WTC11 (cell line): ENCODE measurements around the gene ST6GALNAC3. TPM values are rescaled to one million over a fixed set of nuclear protein-coding genes. Genes with fewer than 3 reads are reported as not detected.
"Not testable (repeated sequence)": the region's sequence is repeated elsewhere in the genome, so short reads cannot be mapped to it uniquely, and the experiment has no call there.

Experiments used
- ATAC-seq: fragments of 200-7000 bp; cut with Tn5 transposase; 2 replicates; pipeline ENCODE4 v1.10.0; 2021; ENCODE audit warnings: mild to moderate bottlenecking, moderate library complexity
- CTCF ChIA-PET: fragments of 300-600 bp; sonication (Branson Sonifier 250); formaldehyde crosslinking; loops from one replicate; lab custom pipeline; 2021; ENCODE audit warnings: antibody characterized with exemption; lab: Charles Lee
- POLR2A ChIA-PET: fragments of 350-600 bp; sonication (Branson Sonifier 250); formaldehyde crosslinking; loops from one replicate; lab custom pipeline; 2021; ENCODE audit warnings: antibody characterized with exemption; lab: Charles Lee
- DNase-seq: peaks from one replicate; pipeline ENCODE4 v3.0.0; 2021; ENCODE audit warnings: low spot score
- H3K27ac Mint-ChIP-seq: 2 replicates; pipeline ENCODE4 v1.8.0; 2021; ENCODE audit warnings: mixed read lengths
- H3K27me3 Mint-ChIP-seq: 2 replicates; pipeline ENCODE4 v1.8.0; 2021; ENCODE audit warnings: low read depth, mild to moderate bottlenecking, moderate library complexity, mixed read lengths
- H3K36me3 Mint-ChIP-seq: 2 replicates; pipeline ENCODE4 v1.8.0; 2021; ENCODE audit warnings: mixed read lengths
- H3K4me1 Mint-ChIP-seq: 2 replicates; pipeline ENCODE4 v1.8.0; 2022; ENCODE audit warnings: mixed read lengths
- H3K4me3 Mint-ChIP-seq: 2 replicates; pipeline ENCODE4 v1.8.0; 2021; ENCODE audit warnings: mild to moderate bottlenecking, moderate library complexity, mixed read lengths
- H3K9me3 Mint-ChIP-seq: 2 replicates; pipeline ENCODE4 v1.8.0; 2021; ENCODE audit warnings: mixed read lengths
- ATF1 ChIP-seq: sonication (generic); formaldehyde crosslinking; IDR thresholded peaks from 2 replicates; pipeline ENCODE4 v1.8.1; 2023; ENCODE audit warnings: mild to moderate bottlenecking, moderate library complexity, missing genetic modification reagents
- CDX4 ChIP-seq: fragments of 250-450 bp; sonication (Bioruptor Pico); IDR thresholded peaks from 2 replicates; pipeline ENCODE4 v1.9.0; 2021; ENCODE audit warnings: moderate library complexity, mild to moderate bottlenecking, inconsistent platforms, borderline replicate concordance
- FOXP1 ChIP-seq: sonication (generic); formaldehyde crosslinking; IDR thresholded peaks from 2 replicates; pipeline ENCODE4 v1.8.0; 2022; ENCODE audit warnings: missing genetic modification reagents, mild to moderate bottlenecking, moderate library complexity, borderline replicate concordance
- JUN ChIP-seq: sonication (generic); formaldehyde crosslinking; IDR thresholded peaks from 2 replicates; pipeline ENCODE4 v1.8.0; 2023; ENCODE audit warnings: mild to moderate bottlenecking, missing genetic modification reagents
- USF1 ChIP-seq: sonication (generic); formaldehyde crosslinking; IDR thresholded peaks from 2 replicates; pipeline ENCODE4 v1.8.0; 2022; ENCODE audit warnings: mild to moderate bottlenecking, missing genetic modification reagents
- ZNF121 ChIP-seq: sonication (generic); formaldehyde crosslinking; IDR thresholded peaks from 2 replicates; pipeline ENCODE4 v1.8.0; 2023; ENCODE audit warnings: missing genetic modification reagents
- ZNF138 ChIP-seq: sonication (generic); formaldehyde crosslinking; conservative IDR thresholded peaks from 2 replicates; pipeline ENCODE4 v1.8.1; 2022; ENCODE audit warnings: mild to moderate bottlenecking, moderate library complexity, missing genetic modification reagents
- ZNF671 ChIP-seq: fragments of 250-450 bp; sonication (Bioruptor Pico); IDR thresholded peaks from 2 replicates; pipeline ENCODE4 v1.8.0; 2021; ENCODE audit warnings: mild to moderate bottlenecking
- total RNA-seq: library from RNA; stranded (reverse); gene quantifications from 3 replicates; pipeline ENCODE4 v1.2.3, GENCODE V29; 2021
- TF ChIP-seq, protein P1 (sequence below): sonication (generic); formaldehyde crosslinking; IDR thresholded peaks from 2 replicates; pipeline ENCODE4 v1.8.1; 2023; ENCODE audit warnings: mild to moderate bottlenecking, missing genetic modification reagents, moderate library complexity
- TF ChIP-seq, protein P2 (sequence below): sonication (generic); formaldehyde crosslinking; IDR thresholded peaks from 2 replicates; pipeline ENCODE4 v1.8.1; 2022; ENCODE audit warnings: mild to moderate bottlenecking, moderate library complexity, missing genetic modification reagents
- TF ChIP-seq, protein P3 (sequence below): sonication (generic); formaldehyde crosslinking; IDR thresholded peaks from 2 replicates; pipeline ENCODE4 v1.8.0; 2022; ENCODE audit warnings: mild to moderate bottlenecking, missing genetic modification reagents
- TF ChIP-seq, protein P4 (sequence below): fragments of 250-450 bp; sonication (Bioruptor Pico); IDR thresholded peaks from 2 replicates; pipeline ENCODE4 v1.9.0; 2021; ENCODE audit warnings: mild to moderate bottlenecking
- TF ChIP-seq, protein P5 (sequence below): fragments of 250-450 bp; sonication (Bioruptor Pico); IDR thresholded peaks from 2 replicates; pipeline ENCODE4 v1.9.0; 2021; ENCODE audit warnings: mild to moderate bottlenecking
- TF ChIP-seq, protein P6 (sequence below): sonication (generic); formaldehyde crosslinking; IDR thresholded peaks from 2 replicates; pipeline ENCODE4 v1.8.0; 2023; ENCODE audit warnings: missing genetic modification reagents

The ST6GALNAC3 gene
- total RNA-seq, 1 experiment from 2014 or later: 11.9 TPM

DNA sequence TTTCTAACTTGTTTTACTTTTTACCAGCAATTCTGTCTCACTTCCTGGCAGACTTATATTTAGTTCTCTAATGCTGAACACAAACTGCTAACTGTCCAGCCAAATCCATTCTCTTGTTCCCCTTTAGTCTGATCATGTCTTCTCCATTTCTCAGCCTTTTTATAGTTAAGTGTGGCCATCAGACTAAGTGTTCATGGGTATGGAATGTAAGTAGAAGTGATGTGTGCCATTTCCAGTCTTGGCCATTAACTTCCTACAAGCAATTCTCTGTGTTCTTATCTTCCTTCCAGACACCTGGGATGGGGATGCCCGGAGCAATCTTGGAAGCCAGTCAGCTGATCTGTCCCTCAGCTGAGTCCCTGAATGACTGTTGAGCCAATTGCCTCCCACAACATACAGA, 165.8 kb downstream of the ST6GALNAC3 start:
- H3K4me1 Mint-ChIP-seq: peaks cover 48% of the 10 kb centered on the region
- TF ChIP-seq, protein P1, sequence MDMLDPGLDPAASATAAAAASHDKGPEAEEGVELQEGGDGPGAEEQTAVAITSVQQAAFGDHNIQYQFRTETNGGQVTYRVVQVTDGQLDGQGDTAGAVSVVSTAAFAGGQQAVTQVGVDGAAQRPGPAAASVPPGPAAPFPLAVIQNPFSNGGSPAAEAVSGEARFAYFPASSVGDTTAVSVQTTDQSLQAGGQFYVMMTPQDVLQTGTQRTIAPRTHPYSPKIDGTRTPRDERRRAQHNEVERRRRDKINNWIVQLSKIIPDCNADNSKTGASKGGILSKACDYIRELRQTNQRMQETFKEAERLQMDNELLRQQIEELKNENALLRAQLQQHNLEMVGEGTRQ (CRISPR knock-in tag): peak; percentile 28; the same call in 1 of the 2 replicates
- TF ChIP-seq, protein P2, sequence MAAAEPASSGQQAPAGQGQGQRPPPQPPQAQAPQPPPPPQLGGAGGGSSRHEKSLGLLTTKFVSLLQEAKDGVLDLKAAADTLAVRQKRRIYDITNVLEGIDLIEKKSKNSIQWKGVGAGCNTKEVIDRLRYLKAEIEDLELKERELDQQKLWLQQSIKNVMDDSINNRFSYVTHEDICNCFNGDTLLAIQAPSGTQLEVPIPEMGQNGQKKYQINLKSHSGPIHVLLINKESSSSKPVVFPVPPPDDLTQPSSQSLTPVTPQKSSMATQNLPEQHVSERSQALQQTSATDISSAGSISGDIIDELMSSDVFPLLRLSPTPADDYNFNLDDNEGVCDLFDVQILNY: no peak
- TF ChIP-seq ZNF138: no peak
- ATAC-seq: no peak

DNA sequence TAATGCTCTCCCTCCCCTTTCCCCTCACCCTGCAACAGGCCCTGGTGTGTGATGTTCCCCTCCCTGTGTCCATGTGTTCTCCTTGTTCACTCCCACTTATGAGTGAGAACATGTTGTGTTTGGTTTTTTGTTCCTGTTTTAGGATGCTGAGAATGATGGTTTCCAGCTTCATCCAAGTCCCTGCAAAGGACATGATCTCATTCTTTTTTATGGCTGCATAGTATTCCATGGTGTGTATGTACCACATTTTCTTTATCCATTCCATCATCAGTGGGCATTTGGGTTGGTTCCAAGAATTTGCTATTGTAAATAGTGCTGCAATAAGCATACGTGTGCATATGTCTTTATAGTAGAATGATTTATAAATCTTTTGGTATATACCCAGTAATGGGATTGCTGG, 168.0 kb downstream of the ST6GALNAC3 start:
- H3K27me3 Mint-ChIP-seq, ATAC-seq, DNase-seq, H3K4me3 Mint-ChIP-seq, CTCF ChIA-PET, POLR2A ChIA-PET, H3K27ac Mint-ChIP-seq: not testable (repeated sequence)
- H3K9me3 Mint-ChIP-seq: peaks cover 33% of the 10 kb centered on the region
- peaks cover 50% of the 10 kb centered on the region for H3K4me1 Mint-ChIP-seq
- peaks cover 34% of the 10 kb centered on the region for H3K36me3 Mint-ChIP-seq

More for the DNA sequence above, 165.8 kb downstream of the ST6GALNAC3 start:
- Mint-ChIP-seq H3K4me3 (no peak overlapping the region), H3K36me3 (peaks cover 30% of the 10 kb centered on the region), H3K27me3 (no peaks in the 10 kb centered on the region), H3K9me3 (peaks cover 29% of the 10 kb centered on the region), H3K27ac (no peak overlapping the region)
- POLR2A ChIA-PET: no interaction called here
- CTCF ChIA-PET: no interaction called here
- DNase-seq: no peak

GRCh38 chr1:76247261-76247852, 172.8 kb downstream of the ST6GALNAC3 start:
- ATAC-seq: peak; percentile 84
- Mint-ChIP-seq H3K9me3 (peaks cover 33% of the 10 kb centered on the region), H3K4me3 (no peak overlapping the region), H3K27me3 (no peaks in the 10 kb centered on the region), H3K36me3 (peaks cover 33% of the 10 kb centered on the region), H3K27ac (no peak overlapping the region), H3K4me1 (peaks cover 51% of the 10 kb centered on the region)
- ChIA-PET CTCF (interaction anchor here (1.3 to 1.5 kb wide), 2 partner anchors 9 to 93 kb away, joined by 5 to 7 read pairs; no protein-coding TSS in a partner anchor), POLR2A (no interaction called here)
- DNase-seq: no peak
- TF ChIP-seq FOXP1 (CRISPR knock-in tag) (no peak), ATF1 (CRISPR knock-in tag) (no peak)

- ChIA-PET POLR2A (no interaction called here), CTCF (no interaction called here)
- ATAC-seq (peak; percentile 52), DNase-seq (no peak)
- H3K27ac Mint-ChIP-seq: peak overlapping the region; percentile 54
- H3K9me3 Mint-ChIP-seq: peaks cover 5% of the 10 kb centered on the region; the same call in 1 of the 2 replicates
- TF ChIP-seq USF1 (CRISPR knock-in tag): no peak
- TF ChIP-seq, all 79 proteins: peak for 0
- H3K4me3 Mint-ChIP-seq: no peak overlapping the region
- H3K36me3 Mint-ChIP-seq: peaks cover 4% of the 10 kb centered on the region; the same call in 1 of the 2 replicates
- H3K4me1 Mint-ChIP-seq: peaks cover 65% of the 10 kb centered on the region
- H3K27me3 Mint-ChIP-seq: no peaks in the 10 kb centered on the region
These were observed 175.7 kb downstream of the ST6GALNAC3 start for GRCh38 chr1:76250271-76250670.

DNA sequence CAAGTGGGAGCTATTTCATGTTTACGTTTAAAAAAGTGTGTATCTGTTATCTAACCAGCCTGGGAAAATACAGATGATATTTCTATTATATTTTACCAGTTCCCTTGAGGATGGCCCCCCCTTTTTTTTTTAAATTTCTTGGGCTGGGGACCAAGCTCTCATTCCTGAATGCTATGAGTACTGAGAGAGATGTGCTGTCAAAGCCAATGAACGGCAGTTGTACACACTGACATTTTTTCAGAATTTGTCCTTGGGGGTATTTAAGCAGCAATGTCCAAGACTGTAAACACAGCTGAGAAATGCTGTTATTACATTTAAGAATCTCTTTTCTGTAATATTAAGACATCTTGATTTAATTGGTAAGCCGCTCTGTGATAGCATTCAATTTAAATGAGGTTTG, 177.9 kb downstream of the ST6GALNAC3 start:
- Mint-ChIP-seq H3K4me3 (no peak overlapping the region), H3K36me3 (no peaks in the 10 kb centered on the region), H3K4me1 (peaks cover 63% of the 10 kb centered on the region), H3K9me3 (no peaks in the 10 kb centered on the region), H3K27me3 (no peaks in the 10 kb centered on the region), H3K27ac (no peak overlapping the region)
- ATAC-seq: no peak
- CTCF ChIA-PET: no interaction called here
- POLR2A ChIA-PET: no interaction called here
- no peak for DNase-seq
- TF ChIP-seq ZNF671 (CRISPR knock-in tag): no peak
- TF ChIP-seq, protein P3, sequence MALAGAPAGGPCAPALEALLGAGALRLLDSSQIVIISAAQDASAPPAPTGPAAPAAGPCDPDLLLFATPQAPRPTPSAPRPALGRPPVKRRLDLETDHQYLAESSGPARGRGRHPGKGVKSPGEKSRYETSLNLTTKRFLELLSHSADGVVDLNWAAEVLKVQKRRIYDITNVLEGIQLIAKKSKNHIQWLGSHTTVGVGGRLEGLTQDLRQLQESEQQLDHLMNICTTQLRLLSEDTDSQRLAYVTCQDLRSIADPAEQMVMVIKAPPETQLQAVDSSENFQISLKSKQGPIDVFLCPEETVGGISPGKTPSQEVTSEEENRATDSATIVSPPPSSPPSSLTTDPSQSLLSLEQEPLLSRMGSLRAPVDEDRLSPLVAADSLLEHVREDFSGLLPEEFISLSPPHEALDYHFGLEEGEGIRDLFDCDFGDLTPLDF (CRISPR knock-in tag): no peak
- TF ChIP-seq ZNF121 (CRISPR knock-in tag): no peak
- TF ChIP-seq, protein P4, sequence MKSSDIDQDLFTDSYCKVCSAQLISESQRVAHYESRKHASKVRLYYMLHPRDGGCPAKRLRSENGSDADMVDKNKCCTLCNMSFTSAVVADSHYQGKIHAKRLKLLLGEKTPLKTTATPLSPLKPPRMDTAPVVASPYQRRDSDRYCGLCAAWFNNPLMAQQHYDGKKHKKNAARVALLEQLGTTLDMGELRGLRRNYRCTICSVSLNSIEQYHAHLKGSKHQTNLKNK: no peak
- no peak for TF ChIP-seq CDX4
- TF ChIP-seq, protein P5, sequence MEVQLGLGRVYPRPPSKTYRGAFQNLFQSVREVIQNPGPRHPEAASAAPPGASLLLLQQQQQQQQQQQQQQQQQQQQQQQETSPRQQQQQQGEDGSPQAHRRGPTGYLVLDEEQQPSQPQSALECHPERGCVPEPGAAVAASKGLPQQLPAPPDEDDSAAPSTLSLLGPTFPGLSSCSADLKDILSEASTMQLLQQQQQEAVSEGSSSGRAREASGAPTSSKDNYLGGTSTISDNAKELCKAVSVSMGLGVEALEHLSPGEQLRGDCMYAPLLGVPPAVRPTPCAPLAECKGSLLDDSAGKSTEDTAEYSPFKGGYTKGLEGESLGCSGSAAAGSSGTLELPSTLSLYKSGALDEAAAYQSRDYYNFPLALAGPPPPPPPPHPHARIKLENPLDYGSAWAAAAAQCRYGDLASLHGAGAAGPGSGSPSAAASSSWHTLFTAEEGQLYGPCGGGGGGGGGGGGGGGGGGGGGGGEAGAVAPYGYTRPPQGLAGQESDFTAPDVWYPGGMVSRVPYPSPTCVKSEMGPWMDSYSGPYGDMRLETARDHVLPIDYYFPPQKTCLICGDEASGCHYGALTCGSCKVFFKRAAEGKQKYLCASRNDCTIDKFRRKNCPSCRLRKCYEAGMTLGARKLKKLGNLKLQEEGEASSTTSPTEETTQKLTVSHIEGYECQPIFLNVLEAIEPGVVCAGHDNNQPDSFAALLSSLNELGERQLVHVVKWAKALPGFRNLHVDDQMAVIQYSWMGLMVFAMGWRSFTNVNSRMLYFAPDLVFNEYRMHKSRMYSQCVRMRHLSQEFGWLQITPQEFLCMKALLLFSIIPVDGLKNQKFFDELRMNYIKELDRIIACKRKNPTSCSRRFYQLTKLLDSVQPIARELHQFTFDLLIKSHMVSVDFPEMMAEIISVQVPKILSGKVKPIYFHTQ: no peak
- no peak for TF ChIP-seq JUN (CRISPR knock-in tag)
- TF ChIP-seq, protein P6, sequence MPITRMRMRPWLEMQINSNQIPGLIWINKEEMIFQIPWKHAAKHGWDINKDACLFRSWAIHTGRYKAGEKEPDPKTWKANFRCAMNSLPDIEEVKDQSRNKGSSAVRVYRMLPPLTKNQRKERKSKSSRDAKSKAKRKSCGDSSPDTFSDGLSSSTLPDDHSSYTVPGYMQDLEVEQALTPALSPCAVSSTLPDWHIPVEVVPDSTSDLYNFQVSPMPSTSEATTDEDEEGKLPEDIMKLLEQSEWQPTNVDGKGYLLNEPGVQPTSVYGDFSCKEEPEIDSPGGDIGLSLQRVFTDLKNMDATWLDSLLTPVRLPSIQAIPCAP: no peak
